Colonic mucosa (tissue), 4 donors: ENCODE results near the gene UMOD. TPM values are rescaled to one million over a fixed set of nuclear protein-coding genes. Genes with fewer than 3 reads are reported as not detected.

ENCODE experiments used
- DNase-seq: peaks from one replicate; pipeline ENCODE4 v3.0.0-alpha.2; 2020
- H3K27ac ChIP-seq: fragments of 200-600 bp; one replicate; pipeline ENCODE4 v1.8.0; 2021
- H3K27me3 ChIP-seq: fragments of 200-600 bp; one replicate; pipeline ENCODE4 v1.8.0; 2021
- H3K36me3 ChIP-seq: fragments of 200-600 bp; one replicate; pipeline ENCODE4 v1.8.0; 2021
- H3K4me1 ChIP-seq: fragments of 200-600 bp; one replicate; pipeline ENCODE4 v1.8.0; 2021; ENCODE audit warnings: mild to moderate bottlenecking
- H3K4me3 ChIP-seq: fragments of 200-600 bp; one replicate; pipeline ENCODE4 v1.8.0; 2021
- H3K9ac ChIP-seq, 2 donors: one replicate each; pipeline ENCODE4 v1.7.0; 2013; ENCODE audit warnings: control low read depth in 2 of 2, low read depth in 2 of 2, low read length in 2 of 2
- H3K9me3 ChIP-seq: fragments of 200-600 bp; one replicate; pipeline ENCODE4 v1.8.0; 2021
- CTCF ChIP-seq: fragments of 200-600 bp; IDR thresholded peaks from one replicate; pipeline ENCODE4 v1.8.0; 2022; ENCODE audit warnings: antibody characterized with exemption, mild to moderate bottlenecking
- intact Hi-C: fragments of 100-400 bp; cut with DNase I; formaldehyde crosslinking; loops from one replicate; pipeline ENCODE4 v1.14.1; 2022
- total RNA-seq, 2 donors: library from RNA; stranded (reverse); fragmentation: NEBNext Ultra II Directional in 1 of 2; extraction: Animal tissue kit (Norgen Biotek cat#: 25700) in 1 of 2; gene quantifications; one replicate each; pipeline ENCODE4 v1.2.1, GENCODE V29; 2021
- donor health status: healthy.
- donor health status: DM: no; HTN: no; CAD: no.
- donor health status: DM: no; HTN: no; CAD: no.

Gene UMOD
- total RNA-seq, result not detected

- no peak for TF ChIP-seq CTCF
- H3K4me3 ChIP-seq, result no peak within 1 kb of the TSS
- intact Hi-C loops, result no loop called here
- H3K27ac ChIP-seq, result no peak within 1 kb of the TSS
- no peak for DNase-seq
- H3K36me3 ChIP-seq, result no peaks in the 10 kb centered on the region
- no peaks in the 10 kb centered on the region for H3K27me3 ChIP-seq
- H3K4me1 ChIP-seq, result no peaks in the 10 kb centered on the region
- no peaks in the 10 kb centered on the region for H3K9me3 ChIP-seq
- H3K9ac ChIP-seq, result no peak within 1 kb of the TSS
Measured at GRCh38 chr16:20352615-20353014, at the start of gene UMOD. TSS of gene UMOD (minus strand) at chr16:20352715. CDS start at chr16:20350737, 1,978 bp downstream.

GRCh38 chr16:20401475-20402016 is 49.0 kb upstream of the UMOD start:
- H3K27ac ChIP-seq, result no peak overlapping the region
- DNase-seq, result no peak
- H3K4me1 ChIP-seq, result no peaks in the 10 kb centered on the region
- H3K27me3 ChIP-seq, result no peaks in the 10 kb centered on the region
- no peak overlapping the region for H3K4me3 ChIP-seq
- H3K36me3 ChIP-seq, result no peaks in the 10 kb centered on the region
- H3K9me3 ChIP-seq, result no peaks in the 10 kb centered on the region
- no peak overlapping the region for H3K9ac ChIP-seq
- no peak for TF ChIP-seq CTCF
- intact Hi-C loops, result no loop called here

GRCh38 chr16:20401066-20401465 is 48.6 kb upstream of the UMOD start:
- H3K27ac ChIP-seq, result no peak overlapping the region
- H3K4me1 ChIP-seq, result no peaks in the 10 kb centered on the region
- H3K9me3 ChIP-seq, result no peaks in the 10 kb centered on the region
- no peak overlapping the region for H3K4me3 ChIP-seq
- no peak overlapping the region for H3K9ac ChIP-seq
- no peak for TF ChIP-seq CTCF
- intact Hi-C loops, result no loop called here
- no peaks in the 10 kb centered on the region for H3K36me3 ChIP-seq
- no peaks in the 10 kb centered on the region for H3K27me3 ChIP-seq
- no peak for DNase-seq

GRCh38 chr16:20399185-20399584 is 46.7 kb upstream of the UMOD start:
- no peak overlapping the region for H3K9ac ChIP-seq
- no peaks in the 10 kb centered on the region for H3K9me3 ChIP-seq
- DNase-seq, result no peak
- intact Hi-C loops, result no loop called here
- no peak overlapping the region for H3K27ac ChIP-seq
- no peaks in the 10 kb centered on the region for H3K36me3 ChIP-seq
- H3K4me3 ChIP-seq, result no peak overlapping the region
- H3K4me1 ChIP-seq, result no peaks in the 10 kb centered on the region
- TF ChIP-seq CTCF, result no peak
- no peaks in the 10 kb centered on the region for H3K27me3 ChIP-seq

- H3K4me1 ChIP-seq, result peaks cover 3% of the 10 kb centered on the region
- TF ChIP-seq CTCF, result no peak
Measured at GRCh38 chr16:20398603-20399002, 46.1 kb upstream of the UMOD start.

More at GRCh38 chr16:20398603-20399002, 46.1 kb upstream of the UMOD start:
- intact Hi-C loops, result no loop called here
- Histone ChIP-seq H3K27me3 (no peaks in the 10 kb centered on the region), H3K27ac (no peak overlapping the region), H3K9ac (no peak overlapping the region), H3K9me3 (no peaks in the 10 kb centered on the region), H3K36me3 (no peaks in the 10 kb centered on the region), H3K4me3 (no peak overlapping the region)
- no peak for DNase-seq
